ENCODE measurements around the gene TDRD10.
"Not testable (repeated sequence)": the region's sequence is repeated elsewhere in the genome, so short reads cannot be mapped to it uniquely, and the experiment has no call there.

TDRD10 gene

DNA sequence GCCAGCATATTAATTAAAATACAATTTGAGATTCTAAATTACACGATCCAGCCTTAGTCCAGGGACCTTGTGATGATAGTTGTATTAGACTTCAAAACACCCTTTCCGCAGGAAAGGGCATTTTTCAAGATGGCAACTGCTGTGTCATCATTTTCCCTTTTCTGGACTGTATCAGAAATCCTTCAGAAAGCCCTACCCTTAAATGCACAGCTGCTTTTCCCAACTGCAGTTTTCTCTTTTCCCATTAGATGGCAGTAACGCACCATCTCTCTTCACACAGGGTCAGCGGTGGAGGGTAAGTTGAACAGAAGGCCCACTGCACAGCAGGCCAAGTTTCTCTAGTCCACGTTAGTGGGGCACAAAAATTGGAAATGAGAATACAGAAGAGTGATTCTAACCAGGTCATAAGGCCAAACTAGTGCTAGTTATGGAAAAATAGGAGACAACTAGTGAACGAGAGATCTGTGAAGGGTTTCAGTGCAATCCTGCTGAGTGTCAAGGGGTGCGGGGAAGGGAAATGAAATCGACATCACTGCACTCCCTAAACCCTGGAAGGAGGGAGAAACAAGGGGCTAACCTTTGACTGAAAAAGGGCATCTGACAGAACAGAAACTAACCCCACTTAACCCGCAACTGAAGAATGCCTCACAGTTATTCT lies 22.1 kb upstream of the TDRD10 start:
- peak in 12 of 14 donors; percentile 10 to 72 (median 48) for DNase-seq

GRCh38 chr1:154481053-154481452 lies 21.0 kb upstream of the TDRD10 start:
- no peak for DNase-seq

DNA sequence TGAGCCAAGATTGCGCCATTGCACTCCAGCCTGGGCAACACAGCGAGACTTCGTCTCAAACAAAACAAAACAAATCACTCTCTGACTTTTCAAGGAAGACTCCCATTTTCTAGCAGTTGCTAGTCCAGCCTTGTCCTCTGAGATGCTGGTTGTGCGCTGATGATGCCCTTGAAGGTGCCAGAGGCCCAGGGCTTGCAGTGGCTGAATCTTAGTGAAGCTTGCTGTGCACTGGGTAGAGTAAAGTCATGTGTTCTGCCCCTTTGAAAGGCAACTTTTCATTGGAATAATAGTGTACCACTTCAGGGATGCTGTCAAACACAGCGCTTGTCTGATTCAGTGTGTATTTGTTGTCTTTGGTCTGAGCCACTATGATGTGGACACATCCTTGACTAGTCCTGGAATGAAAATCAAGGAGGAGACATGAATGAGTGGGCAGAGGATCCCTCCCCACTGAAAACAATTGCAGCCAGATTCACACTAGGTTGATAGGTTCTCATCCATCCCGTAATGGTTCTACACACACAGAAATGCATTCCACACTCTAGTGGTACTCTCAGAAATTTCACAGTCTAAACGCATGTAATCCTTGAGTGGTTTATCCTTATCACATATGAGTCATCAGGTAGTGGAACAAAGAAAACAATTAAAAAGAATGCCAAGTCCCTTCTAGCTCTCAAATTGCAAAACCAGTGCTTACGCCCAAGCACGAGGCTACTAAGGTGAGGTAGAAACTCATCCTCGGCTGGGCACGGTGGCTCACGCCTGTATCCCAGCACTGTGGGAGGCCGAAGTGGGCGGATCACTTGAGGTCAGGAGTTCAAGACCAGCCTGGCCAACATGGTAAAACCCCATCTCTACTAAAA lies 17.8 kb upstream of the TDRD10 start:
- DNase-seq, result no peak

- DNase-seq, result no peak
Observed at GRCh38 chr1:154485106-154485505, 16.9 kb upstream of the TDRD10 start.

DNA sequence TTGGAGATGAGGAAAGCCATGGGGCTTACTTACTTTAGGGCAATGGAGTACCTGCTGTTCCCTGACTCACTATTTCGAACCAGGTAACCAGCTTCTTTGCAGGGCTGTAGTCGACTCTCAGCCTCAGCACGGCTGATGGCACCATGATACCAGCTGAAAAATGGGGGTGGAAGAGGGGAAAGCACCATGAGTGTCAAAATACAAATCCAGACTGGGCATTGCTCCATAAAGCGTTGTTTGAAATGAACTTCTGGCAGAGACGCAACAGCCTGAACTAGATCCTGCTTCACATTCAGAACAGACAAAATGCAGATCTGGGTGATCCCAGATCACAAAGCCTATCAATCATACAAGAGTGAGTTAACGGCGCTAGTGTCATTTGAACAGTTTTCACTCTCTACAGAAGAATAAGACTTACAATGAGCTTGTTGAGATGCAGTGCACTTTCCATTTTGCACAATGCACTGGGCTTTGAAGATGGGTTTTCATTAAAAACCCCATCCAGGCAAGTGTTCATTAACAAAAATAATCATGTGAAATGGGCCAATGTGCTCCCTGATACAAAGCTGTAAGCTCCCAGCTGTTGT lies 16.0 kb upstream of the TDRD10 start:
- DNase-seq, result no peak

GRCh38 chr1:154486756-154487155 lies 15.3 kb upstream of the TDRD10 start:
- not testable (repeated sequence) for DNase-seq

DNA sequence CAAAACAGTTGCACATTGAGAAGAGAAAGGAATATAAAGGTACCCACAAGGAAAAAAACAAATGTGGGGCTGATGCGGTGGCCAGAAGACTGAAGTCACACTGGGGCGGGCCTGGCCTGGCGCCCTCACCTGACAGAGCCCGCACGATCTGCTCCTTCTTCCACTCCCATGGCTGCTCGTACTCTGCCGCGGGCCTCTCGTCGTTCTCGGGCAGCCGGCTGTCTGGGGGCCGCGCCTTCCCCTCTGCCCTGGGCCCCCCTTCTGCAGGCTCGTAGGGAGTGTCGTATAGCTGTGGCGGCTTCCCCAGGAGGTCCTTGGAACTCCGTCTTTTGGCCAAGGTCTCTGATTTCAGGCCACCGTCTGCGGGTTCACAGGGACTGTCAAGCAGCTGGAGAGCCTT lies 13.1 kb upstream of the TDRD10 start:
- no peak for DNase-seq

DNA sequence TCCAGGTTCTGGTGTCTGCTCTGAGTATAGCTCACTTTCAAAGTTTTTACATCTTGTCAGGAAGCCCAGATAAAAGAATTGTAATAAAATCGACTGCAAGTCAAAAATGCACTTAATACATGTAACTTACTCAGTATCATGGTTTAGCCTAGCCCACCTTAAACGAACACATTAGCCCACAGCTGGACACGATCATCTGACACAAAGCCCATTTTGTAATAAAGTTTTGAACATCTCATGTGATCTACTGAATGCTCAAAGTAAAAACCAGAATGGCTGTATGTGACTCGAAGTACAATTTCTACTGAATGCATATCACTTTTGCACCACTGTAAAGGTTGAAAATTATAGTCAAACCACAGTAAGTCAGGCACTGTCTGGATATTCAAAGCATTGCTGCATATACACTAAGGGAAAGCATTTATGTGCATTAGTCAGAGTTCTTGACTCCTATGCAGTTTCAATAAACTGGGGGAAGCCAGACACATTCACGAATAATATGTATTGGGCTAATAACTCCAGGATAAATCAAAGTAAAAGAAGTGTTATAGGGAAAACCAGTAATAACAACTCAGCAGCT lies 12.2 kb upstream of the TDRD10 start:
- DNase-seq, result no peak

DNA sequence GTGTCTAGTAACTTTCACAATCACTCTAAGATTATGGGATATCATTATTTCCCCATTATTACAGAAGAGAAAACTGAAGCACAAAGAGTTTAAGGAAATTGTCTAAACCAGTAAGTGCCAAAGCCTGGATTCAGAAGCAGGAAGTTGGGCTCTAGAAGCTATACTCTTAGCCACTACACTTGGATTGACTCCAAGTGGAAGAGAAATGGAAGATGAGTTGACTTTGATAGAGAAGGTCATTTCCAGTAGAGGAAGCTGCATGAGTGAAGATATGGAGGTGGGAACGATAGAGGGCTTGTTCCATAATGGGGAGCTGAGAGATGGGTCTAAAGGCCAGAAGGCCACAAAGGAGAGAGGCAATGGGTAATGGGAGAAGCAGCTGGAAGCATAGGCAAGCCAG lies 11.7 kb upstream of the TDRD10 start:
- no peak for DNase-seq

DNA sequence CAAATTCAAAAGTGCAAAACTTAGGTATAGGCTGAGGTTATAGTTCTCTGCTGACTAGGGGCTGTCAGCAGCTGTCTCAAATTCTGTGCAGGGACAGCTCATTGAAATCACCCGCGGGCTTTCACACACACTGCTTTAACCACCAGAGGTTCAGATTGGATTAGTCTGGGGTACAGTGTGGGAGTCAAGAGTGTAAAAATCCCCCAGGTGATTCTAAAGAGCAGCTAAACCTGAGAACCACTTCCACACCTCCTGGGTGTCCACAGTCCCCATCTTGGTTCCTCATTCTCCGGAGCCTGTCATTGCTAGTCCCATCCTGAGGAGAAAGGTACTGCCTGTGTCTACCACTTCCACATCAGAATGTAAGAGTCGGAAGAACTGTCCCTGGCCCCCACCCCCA lies 9.9 kb upstream of the TDRD10 start:
- DNase-seq, result no peak

GRCh38 chr1:154493276-154493675 lies 8.7 kb upstream of the TDRD10 start:
- DNase-seq, result peak in 1 of 14 donors; percentile 7

DNA sequence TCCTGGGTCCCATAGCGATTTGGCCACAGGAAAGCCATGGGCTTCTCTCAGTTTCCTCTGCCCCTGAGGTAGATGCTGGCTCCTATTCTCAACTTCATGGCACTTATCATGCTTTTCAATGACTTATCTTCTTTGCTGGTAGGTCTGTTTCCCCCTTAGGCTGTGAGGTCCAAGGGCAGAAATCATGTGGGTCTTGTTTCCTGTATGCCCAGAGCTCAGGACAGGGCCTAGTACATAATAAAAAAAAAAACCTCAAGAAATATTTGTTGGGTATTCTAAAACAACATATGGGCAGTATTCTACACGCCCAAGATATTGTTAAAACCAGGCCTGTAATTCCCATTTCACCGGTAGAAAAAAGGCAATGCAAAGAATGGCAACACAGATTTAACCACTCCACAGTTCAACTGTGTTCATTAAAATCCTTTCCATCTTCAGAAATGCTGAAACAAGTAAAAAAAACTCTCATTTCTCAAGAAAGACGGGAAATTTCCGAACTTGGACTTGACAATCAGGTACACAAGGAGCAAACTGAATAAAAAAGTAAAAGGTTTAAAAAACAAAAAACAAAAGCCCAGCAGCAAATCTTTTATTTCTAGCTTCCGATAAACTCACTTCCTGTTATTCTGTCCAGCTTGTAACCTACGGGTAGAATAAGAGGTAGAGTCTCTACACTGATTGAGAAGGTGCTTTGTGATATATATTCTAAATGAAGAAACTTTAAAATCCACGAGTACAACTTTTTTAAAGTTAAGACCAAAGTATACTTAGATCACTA lies 6.3 kb upstream of the TDRD10 start:
- DNase-seq, result no peak

DNA sequence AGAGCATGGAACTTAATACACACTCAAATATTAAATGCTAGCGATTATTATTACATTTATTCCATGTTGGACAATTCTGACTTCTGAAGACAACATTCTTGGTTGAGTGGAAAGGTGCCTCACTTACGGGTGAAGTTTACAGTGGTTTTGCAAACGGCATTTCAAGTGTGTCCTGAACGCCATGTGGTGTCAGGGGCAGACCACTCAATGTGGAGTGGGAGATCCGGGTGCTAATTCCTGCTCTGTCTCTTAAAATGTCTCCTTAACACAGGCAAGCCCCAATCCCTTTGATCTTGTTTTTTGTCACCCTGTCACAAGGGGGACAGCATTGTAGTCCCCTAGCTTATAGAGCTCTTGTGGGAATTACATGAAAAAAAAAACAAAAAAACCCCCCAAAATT lies 5.6 kb upstream of the TDRD10 start:
- no peak for DNase-seq

DNA sequence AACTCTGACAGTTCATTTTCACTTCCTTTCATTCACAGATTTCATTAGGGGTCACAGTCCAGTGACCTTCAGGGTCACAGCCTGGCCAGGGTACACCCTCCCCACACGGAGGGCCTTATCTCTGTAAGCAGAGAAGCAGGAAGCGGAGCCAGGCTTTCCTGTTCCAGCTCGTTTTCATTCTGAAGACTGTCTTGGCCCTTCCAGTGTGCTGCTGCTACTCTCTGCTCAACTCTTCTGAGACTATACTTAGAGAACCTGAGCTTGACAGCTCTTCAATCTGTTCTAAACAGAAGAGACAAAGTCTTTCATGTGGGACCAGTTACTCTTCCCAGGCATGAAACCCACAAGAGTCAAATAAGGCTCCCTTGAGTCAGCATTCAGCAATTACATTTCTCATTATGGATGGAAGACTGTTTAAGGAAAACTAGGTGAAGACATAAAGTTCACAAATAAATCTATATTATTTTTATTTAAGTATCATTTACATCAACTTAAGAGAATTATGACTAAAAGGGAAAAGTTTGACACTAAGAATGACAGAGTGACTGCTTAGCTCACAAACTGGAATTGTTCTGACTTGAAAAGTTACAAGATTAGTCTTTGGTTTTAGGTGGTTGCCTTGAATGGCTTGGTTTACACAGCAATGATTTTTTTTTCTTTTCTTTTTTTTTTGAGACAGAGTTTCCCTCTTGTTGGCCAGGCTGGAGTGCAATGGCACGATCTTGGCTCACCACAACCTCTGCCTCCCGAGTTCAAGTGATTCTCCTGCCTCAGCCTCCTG lies 4.8 kb upstream of the TDRD10 start:
- DNase-seq, result no peak

GRCh38 chr1:154499446-154499845 lies 2.6 kb upstream of the TDRD10 start:
- DNase-seq, result no peak

DNA sequence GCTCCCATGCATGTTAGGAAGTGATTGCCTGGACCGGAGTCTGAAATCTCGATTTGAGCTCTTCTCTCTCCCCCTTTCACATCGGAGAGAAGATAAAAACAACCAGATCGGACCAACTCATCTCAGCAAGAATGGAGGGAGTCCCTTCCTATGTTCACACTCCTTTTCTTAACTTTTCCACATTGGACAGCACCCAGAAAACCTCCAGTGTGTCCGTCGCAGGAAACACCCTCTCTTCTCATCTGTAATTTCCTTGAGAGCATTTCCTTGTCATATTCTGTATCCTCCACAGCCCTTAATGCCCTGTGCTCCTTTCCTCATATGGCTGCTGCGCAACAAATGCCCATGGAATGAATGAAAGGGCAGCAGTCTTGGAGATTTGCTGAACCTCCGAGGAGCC lies 1.5 kb upstream of the TDRD10 start:
- DNase-seq, result no peak

DNA sequence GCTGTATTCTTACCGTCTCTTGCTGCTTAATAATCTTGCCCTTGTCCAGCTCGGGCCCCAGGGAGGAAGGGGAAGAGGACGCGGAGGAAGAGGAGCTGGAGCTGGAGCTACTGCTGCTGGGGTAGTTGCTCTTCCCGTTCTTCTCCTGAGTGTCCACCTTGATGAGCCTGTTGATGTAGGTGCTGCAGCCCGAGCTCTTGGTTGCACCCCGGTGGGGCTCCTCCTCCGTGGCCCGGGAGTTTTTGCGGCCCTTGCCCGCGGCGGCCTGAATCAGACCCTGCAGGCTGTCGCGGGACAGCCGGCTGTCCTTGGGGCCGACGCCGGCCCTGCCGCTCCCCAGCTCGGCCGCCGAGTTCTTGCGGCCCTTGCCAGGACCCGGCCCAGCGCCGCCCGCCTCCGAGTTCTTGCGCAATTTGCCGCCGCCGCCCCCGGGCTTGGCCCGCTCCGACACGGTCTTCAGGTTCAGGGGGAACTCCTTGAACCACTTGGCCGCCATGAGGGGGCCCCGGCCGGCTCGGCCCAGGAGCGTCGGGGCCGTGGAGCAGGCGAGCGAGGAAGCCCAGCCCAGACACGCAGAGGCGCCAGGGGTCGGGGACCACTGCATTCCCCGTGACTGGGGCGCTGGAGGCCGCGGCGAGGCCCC lies 475 bp upstream of the TDRD10 start:
- no peak for DNase-seq

GRCh38 chr1:154502744-154503115 lies 711 bp downstream of the TDRD10 start:
- no peak for DNase-seq

DNA sequence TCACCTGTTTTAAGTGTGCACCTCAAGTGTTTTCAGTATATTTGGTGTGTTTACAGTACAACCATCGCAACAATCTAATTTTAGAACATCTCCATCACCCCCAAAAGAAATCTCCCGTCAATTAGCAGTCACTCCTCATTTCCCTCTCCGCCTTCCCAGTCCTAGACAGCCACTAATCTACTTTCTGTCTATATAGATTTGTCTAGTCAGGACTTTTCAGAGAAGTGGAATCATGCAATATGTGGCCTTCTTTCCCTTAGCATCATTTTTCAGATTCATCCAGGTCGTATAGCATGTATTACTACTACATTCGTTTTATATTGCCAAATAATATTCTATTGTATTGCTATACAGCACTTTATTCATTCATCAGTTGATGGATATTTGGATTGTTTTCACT lies 1.9 kb downstream of the TDRD10 start:
- DNase-seq, result no peak

DNA sequence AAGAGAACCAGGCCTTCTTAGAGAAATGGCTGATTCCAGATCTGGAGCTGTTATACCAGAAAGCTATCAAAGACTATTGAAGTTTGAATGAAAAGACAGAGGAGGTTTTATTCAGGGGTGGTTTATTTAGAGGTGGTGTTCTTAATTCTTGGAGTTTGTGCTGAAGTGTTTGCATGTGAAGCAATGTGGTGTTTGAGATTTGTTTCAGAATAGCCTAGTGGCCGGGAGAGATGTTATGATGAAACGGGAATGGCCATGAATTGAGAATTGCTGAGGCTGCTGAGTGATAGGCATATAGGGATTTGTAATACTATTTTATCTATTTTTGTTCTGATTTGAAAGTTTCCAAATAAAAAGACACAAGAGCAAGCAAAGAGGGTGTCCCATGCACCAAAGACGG lies 10.7 kb downstream of the TDRD10 start:
- DNase-seq, result no peak

DNA sequence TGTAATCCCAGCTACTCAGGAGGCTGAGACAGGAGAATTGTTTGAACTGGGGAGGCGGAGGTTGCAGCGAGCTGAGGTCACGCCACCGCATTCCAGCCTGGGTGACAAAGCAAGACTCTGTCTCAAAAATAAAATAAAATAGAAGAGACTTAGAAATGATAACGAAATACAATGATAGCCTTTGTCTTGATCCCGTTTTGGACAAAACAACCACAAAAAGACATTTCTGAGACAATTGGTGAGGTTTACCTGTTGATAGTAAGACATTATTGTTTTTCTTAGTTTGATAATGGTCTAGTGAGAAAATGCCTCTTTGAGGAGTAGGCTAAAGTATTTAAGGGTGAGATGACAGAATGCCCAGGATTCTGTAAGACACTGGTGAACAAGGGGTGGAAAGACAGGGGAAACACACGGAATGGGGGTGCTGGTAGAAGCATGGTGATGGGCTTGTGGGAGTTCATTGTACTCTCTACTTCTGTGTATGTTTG lies 12.1 kb downstream of the TDRD10 start:
- DNase-seq, result no peak

Measured in C1 segment of cervical spinal cord (tissue), 14 donors.